Heart right ventricle (tissue), 16 donors: ENCODE results near the gene SLC34A1. TPM values are rescaled to one million over a fixed set of nuclear protein-coding genes. Genes with fewer than 3 reads are reported as not detected.

Experiments used
- ATAC-seq, 8 donors: fragments of 200-7000 bp; cut with Tn5 transposase; one replicate each; pipeline ENCODE4 v1.9.1; 2020; ENCODE audit warnings: mild to moderate bottlenecking in 8 of 8, moderate library complexity in 8 of 8, moderate number of reproducible peaks in 1 of 8
- DNase-seq, 2 donors: peaks; one replicate each; pipeline ENCODE4 v3.0.0-alpha.2; 2020
- H3K27ac ChIP-seq, 10 donors: fragments of 200-600 bp; sonication (generic) in 2 of 10; one replicate each; pipeline versions ENCODE4 v1.5.0 to v1.8.0; 2020 to 2022; ENCODE audit warnings: mild to moderate bottlenecking in 3 of 10
- H3K27me3 ChIP-seq, 7 donors: fragments of 200-600 bp; one replicate each; pipeline ENCODE4 v1.8.0; 2021 to 2022; ENCODE audit warnings: mild to moderate bottlenecking in 2 of 7
- H3K36me3 ChIP-seq, 9 donors: fragments of 200-600 bp; sonication (generic) in 1 of 9; one replicate each; pipeline versions ENCODE4 v1.5.0 to v1.8.0; 2020 to 2022; ENCODE audit warnings: mild to moderate bottlenecking in 2 of 9
- H3K4me1 ChIP-seq, 9 donors: fragments of 200-600 bp; sonication (generic) in 1 of 9; one replicate each; pipeline versions ENCODE4 v1.5.0 to v1.8.0; 2020 to 2022; ENCODE audit warnings: mild to moderate bottlenecking in 4 of 9
- H3K4me3 ChIP-seq, 10 donors: fragments of 200-600 bp; sonication (generic) in 2 of 10; one replicate each; pipeline versions ENCODE4 v1.5.0 to v1.8.0; 2020 to 2022; ENCODE audit warnings: mild to moderate bottlenecking in 7 of 10, moderate library complexity in 2 of 10
- H3K9me3 ChIP-seq, 11 donors: fragments of 200-600 bp in 10 of 11; sonication (generic) in 2 of 11; one replicate each; pipeline versions ENCODE4 v1.5.0 to v1.8.0; 2013 to 2022; ENCODE audit warnings: mild to moderate bottlenecking in 2 of 11, control low read depth in 1 of 11, moderate library complexity in 1 of 11
- CTCF ChIP-seq, 9 donors: fragments of 200-600 bp; sonication (generic) in 2 of 9; IDR thresholded peaks; one replicate each; pipeline versions ENCODE4 v1.5.0 to v1.8.0; 2021 to 2022; ENCODE audit warnings: antibody characterized with exemption in 9 of 9, mild to moderate bottlenecking in 5 of 9, moderate library complexity in 1 of 9
- WGBS, 2 donors: extraction: QIAGEN DNeasy Blood & Tissue Kit; methylation state at CpG; one replicate each; pipeline ENCODE4 v1.1.7; 2013; ENCODE audit warnings: inconsistent platforms in 1 of 2; 5-methylcytosine and 5-hydroxymethylcytosine counted together
- intact Hi-C, 10 donors: fragments of 100-400 bp; cut with DNase I; formaldehyde crosslinking; loops; one replicate each; pipeline versions ENCODE4 v1.11.1 to v1.14.2; 2022
- polyA plus RNA-seq, 2 donors: library from polyadenylated mRNA; stranded (reverse); fragments of 200-250 nt; gene quantifications; one replicate each; pipeline ENCODE4 v1.2.3, GENCODE V29; 2013
- total RNA-seq, 10 donors: library from RNA; stranded (reverse); fragmentation: NEBNext Ultra II Directional in 3 of 10; extraction: Animal tissue kit (Norgen Biotek cat#: 25700) in 3 of 10; gene quantifications; one replicate each; pipeline versions ENCODE4 v1.2.1 to v1.2.4, GENCODE V29; 2021 to 2023
- donor health status: Arrhythmogenic right ventricular cardiomyopathy.
- donor health status: ischemic (EF 13 %, LVEDD 7.1; RV severe dilation, severe dysfunction).
- donor health status: healthy with polysubstance abuse.
- donor health status: DM: no; HTN: yes; CAD: no.
- donor health status: DM: no; HTN: no; CAD: no.
- donor health status: ischemic (EF 25% LVEDD 6.9; RV normal size, moderate dysfunction).
- donor health status: ischemic (EF 25% LVEDD 5.7; RV mildly dilated, moderate dysfunction).
- donor health status: healthy.
- donor health status: DM: yes; HTN: yes; CAD: no.
- donor health status: Ischemic cardiomyopathy.
- donor health status: ischemic (EF 35%, LVEDD 5.7; RV mildly dilated, moderate dysfunction).
- donor health status: nonischemic (EF 11% LVEDD 7.7; RV severe dilation, severe dysfunction).
- donor health status: DM: yes; HTN: yes; CAD: no.
- donor health status: PGD.
- donor health status: ischemic (EF 29% LVEDD 5.4; RV normal size, mild dysfunction).
- donor health status: nonischemic (EF 23%, LVEDD 6.1; RV moderate dilation, normal function).

The SLC34A1 gene
- total and polyA plus RNA-seq, 12 donors: 0.12 TPM; not detected in 11

- ATAC-seq (no peak), DNase-seq (no peak)
- peaks cover 0 to 8% (median 0%) of the 10 kb centered on the region in 7 donors for H3K27me3 ChIP-seq
- H3K4me1 ChIP-seq: peaks cover 2 to 14% (median 6%) of the 10 kb centered on the region in 9 donors
- intact Hi-C loops: no loop called here
- H3K9me3 ChIP-seq: no peaks in the 10 kb centered on the region
- no peak for TF ChIP-seq CTCF (IDR thresholded peaks at IDR 0.05)
- peaks cover 0 to 69% (median 6%) of the 10 kb centered on the region in 9 donors for H3K36me3 ChIP-seq
- 91 to 92% methylated on average over 26 of the region's 26 CpGs for whole genome bisulfite sequencing, 2 donors
- H3K27ac ChIP-seq: no peak overlapping the region
- no peak overlapping the region for H3K4me3 ChIP-seq
These were observed 57.0 kb downstream of the SLC34A1 start for GRCh38 chr5:177440990-177441780.

- peak in 1 of 8 donors; percentile 5 for ATAC-seq
- TF ChIP-seq CTCF (IDR thresholded peaks at IDR 0.05): no peak
- peaks cover 8 to 21% (median 11%) of the 10 kb centered on the region in 9 donors for H3K4me1 ChIP-seq
- H3K4me3 ChIP-seq: no peak overlapping the region
- H3K27me3 ChIP-seq: peaks cover 0 to 11% (median 0%) of the 10 kb centered on the region in 7 donors
- DNase-seq: no peak
- WGBS, 2 donors: 88 to 91% methylated on average over 20 of the region's 20 CpGs
- H3K9me3 ChIP-seq: no peaks in the 10 kb centered on the region
- intact Hi-C loops: no loop called here
- H3K36me3 ChIP-seq: peaks cover 0 to 59% (median 0%) of the 10 kb centered on the region in 9 donors
- H3K27ac ChIP-seq: no peak overlapping the region
These were observed 58.0 kb downstream of the SLC34A1 start for GRCh38 chr5:177442066-177442826.

GRCh38 chr5:177443144-177443983 is 59.1 kb downstream of the SLC34A1 start:
- no peak for TF ChIP-seq CTCF (IDR thresholded peaks at IDR 0.05)
- Histone ChIP-seq H3K4me1 (peaks cover 13 to 32% (median 21%) of the 10 kb centered on the region in 9 donors), H3K9me3 (no peaks in the 10 kb centered on the region), H3K4me3 (no peak overlapping the region), H3K27ac (no peak overlapping the region), H3K36me3 (peaks cover 0 to 48% (median 0%) of the 10 kb centered on the region in 9 donors), H3K27me3 (peaks cover 0 to 19% (median 0%) of the 10 kb centered on the region in 7 donors)
- WGBS, 2 donors: 79 to 83% methylated on average over 15 of the region's 15 CpGs
- intact Hi-C loops: no loop called here
- DNase-seq (no peak), ATAC-seq (no peak)
